C1 segment of cervical spinal cord (tissue), 14 donors: ENCODE measurements around the gene SGSH.
"Not testable (repeated sequence)": the region's sequence is repeated elsewhere in the genome, so short reads cannot be mapped to it uniquely, and the experiment has no call there.

Experiments
- DNase-seq, 14 donors: peaks; one replicate each; lab custom pipeline; 2025; lab: John Stamatoyannopoulos, UW

SGSH gene

GRCh38 chr17:80220054-80220735, at the start of gene SGSH, which contains the start of gene SLC26A11:
Gene SGSH (minus strand): TSS chr17:80220333. CDS start chr17:80220313, 20 bp downstream.
Gene SLC26A11 (plus strand): TSS chr17:80220427. CDS start chr17:80221561, 1,134 bp downstream.
- peak in 11 of 14 donors; percentile 21 to 73 (median 45) for DNase-seq

- DNase-seq: no peak
Measured at GRCh38 chr17:80269405-80269807, 49.3 kb upstream of the SGSH start.

- DNase-seq: no peak
Measured at GRCh38 chr17:80268427-80268826, 48.3 kb upstream of the SGSH start.

- DNase-seq: no peak
Measured at GRCh38 chr17:80267391-80267790, 47.3 kb upstream of the SGSH start.

GRCh38 chr17:80265205-80266068, 45.3 kb upstream of the SGSH start:
- DNase-seq: no peak

GRCh38 chr17:80264205-80265075, 44.3 kb upstream of the SGSH start:
- peak in 1 of 14 donors; percentile 12 for DNase-seq

- DNase-seq: peak in 9 of 14 donors; percentile 17 to 63 (median 33)
Measured at GRCh38 chr17:80263253-80264204, 43.4 kb upstream of the SGSH start.

GRCh38 chr17:80262775-80263244, 42.7 kb upstream of the SGSH start:
- DNase-seq: peak in 1 of 14 donors; percentile 9

- DNase-seq: no peak
Measured at GRCh38 chr17:80262291-80262690, 42.2 kb upstream of the SGSH start.

GRCh38 chr17:80261895-80262279, 41.8 kb upstream of the SGSH start:
- no peak for DNase-seq

- peak in 11 of 14 donors; percentile 27 to 71 (median 52) for DNase-seq
Measured at GRCh38 chr17:80261159-80261894, 41.2 kb upstream of the SGSH start.

GRCh38 chr17:80260791-80261158, 40.6 kb upstream of the SGSH start, which contains the start of gene RNF213:
Gene RNF213 (plus strand): TSS chr17:80260852. CDS start chr17:80263682, 2,830 bp downstream.
- peak in 7 of 14 donors; percentile 36 to 69 (median 55) for DNase-seq

- DNase-seq: peak in 12 of 14 donors; percentile 14 to 77 (median 31)
Measured at GRCh38 chr17:80260069-80260535, 40.0 kb upstream of the SGSH start.

GRCh38 chr17:80259457-80260068, 39.4 kb upstream of the SGSH start:
- peak in 2 of 14 donors; percentile 3 to 41 for DNase-seq

- not testable (repeated sequence) for DNase-seq
Measured at GRCh38 chr17:80258296-80258695, 38.2 kb upstream of the SGSH start.

GRCh38 chr17:80257716-80258213, 37.6 kb upstream of the SGSH start:
- DNase-seq: no peak

GRCh38 chr17:80256034-80256350, 35.9 kb upstream of the SGSH start:
- DNase-seq: no peak

GRCh38 chr17:80254396-80255251, 34.5 kb upstream of the SGSH start:
- DNase-seq: no peak
